ENCODE measurements around the gene TPD52L1.

DNA sequence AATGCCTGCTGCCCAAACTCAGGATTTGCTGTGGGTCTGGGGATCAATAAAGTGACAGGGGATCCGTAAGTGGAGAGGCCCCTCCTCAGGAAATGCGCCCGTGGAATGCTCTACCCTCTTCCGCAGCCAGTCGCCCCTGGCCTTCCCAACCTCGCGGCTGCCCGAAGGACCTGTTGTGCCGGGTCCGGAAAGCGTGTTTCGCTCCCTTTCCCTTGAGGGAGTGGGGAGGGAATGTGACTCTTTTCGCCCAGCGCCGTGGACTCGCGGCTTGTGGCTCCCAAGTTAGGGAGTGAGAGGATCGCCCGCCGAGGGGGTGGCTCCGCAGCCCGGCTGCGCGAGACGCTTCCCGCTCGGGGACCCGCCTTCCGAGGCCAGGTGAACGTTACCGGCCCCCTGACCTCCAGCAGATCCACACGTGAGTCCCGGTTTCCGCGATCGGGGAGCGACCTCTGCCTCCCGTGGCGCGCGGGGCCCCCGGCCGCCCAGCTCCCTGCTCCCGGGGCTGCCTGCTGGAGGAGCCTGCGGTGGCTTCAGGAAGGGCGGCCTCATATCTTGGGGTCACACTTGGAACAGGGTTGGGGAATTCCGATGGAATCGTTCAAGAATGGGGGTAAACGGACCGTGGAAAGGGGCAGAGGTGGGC, 666 bp downstream of the TPD52L1 start:
- TF ChIP-seq, protein P1, sequence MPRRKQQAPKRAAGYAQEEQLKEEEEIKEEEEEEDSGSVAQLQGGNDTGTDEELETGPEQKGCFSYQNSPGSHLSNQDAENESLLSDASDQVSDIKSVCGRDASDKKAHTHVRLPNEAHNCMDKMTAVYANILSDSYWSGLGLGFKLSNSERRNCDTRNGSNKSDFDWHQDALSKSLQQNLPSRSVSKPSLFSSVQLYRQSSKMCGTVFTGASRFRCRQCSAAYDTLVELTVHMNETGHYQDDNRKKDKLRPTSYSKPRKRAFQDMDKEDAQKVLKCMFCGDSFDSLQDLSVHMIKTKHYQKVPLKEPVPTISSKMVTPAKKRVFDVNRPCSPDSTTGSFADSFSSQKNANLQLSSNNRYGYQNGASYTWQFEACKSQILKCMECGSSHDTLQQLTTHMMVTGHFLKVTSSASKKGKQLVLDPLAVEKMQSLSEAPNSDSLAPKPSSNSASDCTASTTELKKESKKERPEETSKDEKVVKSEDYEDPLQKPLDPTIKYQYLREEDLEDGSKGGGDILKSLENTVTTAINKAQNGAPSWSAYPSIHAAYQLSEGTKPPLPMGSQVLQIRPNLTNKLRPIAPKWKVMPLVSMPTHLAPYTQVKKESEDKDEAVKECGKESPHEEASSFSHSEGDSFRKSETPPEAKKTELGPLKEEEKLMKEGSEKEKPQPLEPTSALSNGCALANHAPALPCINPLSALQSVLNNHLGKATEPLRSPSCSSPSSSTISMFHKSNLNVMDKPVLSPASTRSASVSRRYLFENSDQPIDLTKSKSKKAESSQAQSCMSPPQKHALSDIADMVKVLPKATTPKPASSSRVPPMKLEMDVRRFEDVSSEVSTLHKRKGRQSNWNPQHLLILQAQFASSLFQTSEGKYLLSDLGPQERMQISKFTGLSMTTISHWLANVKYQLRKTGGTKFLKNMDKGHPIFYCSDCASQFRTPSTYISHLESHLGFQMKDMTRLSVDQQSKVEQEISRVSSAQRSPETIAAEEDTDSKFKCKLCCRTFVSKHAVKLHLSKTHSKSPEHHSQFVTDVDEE (CRISPR knock-in tag; IDR thresholded peaks at IDR 0.05): no peak
- no peak for TF ChIP-seq PPARA (CRISPR knock-in tag; IDR thresholded peaks at IDR 0.05; ENCODE audit: borderline replicate concordance)
- TF ChIP-seq ZNF565 (CRISPR knock-in tag; conservative IDR thresholded peaks at IDR 0.05; ENCODE audit: low read depth): no peak
- TF ChIP-seq TCF4 (CRISPR knock-in tag; IDR thresholded peaks at IDR 0.05; ENCODE audit: borderline replicate concordance): no peak
- TF ChIP-seq GLIS3 (CRISPR knock-in tag; IDR thresholded peaks at IDR 0.05): no peak
- TF ChIP-seq PATZ1 (CRISPR knock-in tag; IDR thresholded peaks at IDR 0.05; ENCODE audit: borderline replicate concordance): no peak
- TF ChIP-seq ZFP30 (CRISPR knock-in tag; IDR thresholded peaks at IDR 0.05): no peak
- TF ChIP-seq TOX (CRISPR knock-in tag; IDR thresholded peaks at IDR 0.05; ENCODE audit: borderline replicate concordance): no peak
- no peak for TF ChIP-seq SNAI2 (CRISPR knock-in tag; IDR thresholded peaks at IDR 0.05)
- no peak for TF ChIP-seq CSDC2 (CRISPR knock-in tag; IDR thresholded peaks at IDR 0.05)
- no peak for TF ChIP-seq POU6F1 (CRISPR knock-in tag; IDR thresholded peaks at IDR 0.05; ENCODE audit: borderline replicate concordance, low read depth)

Data from SK-N-SH treated with all-trans-retinoic acid at 6 μM for 48 hours (cell line).